IMR-90 (cell line): ENCODE measurements around the gene RAC2. TPM values are rescaled to one million over a fixed set of nuclear protein-coding genes. Genes with fewer than 3 reads are reported as not detected.

Experiments used
- CEBPB ChIP-seq: IDR thresholded peaks from 2 replicates; pipeline ENCODE4 v1.6.1; 2012; ENCODE audit warnings: low read depth, low read length, improper control_type of control experiment
- MAFK ChIP-seq: IDR thresholded peaks from 2 replicates; pipeline ENCODE4 v1.6.1; 2012; ENCODE audit warnings: low read depth, low read length, improper control_type of control experiment
- MXI1 ChIP-seq: IDR thresholded peaks from 2 replicates; pipeline ENCODE4 v1.6.1; 2012; ENCODE audit warnings: low read depth, mild to moderate bottlenecking, low read length, moderate library complexity, borderline replicate concordance
- polyA plus RNA-seq, 3 experiments: library from polyadenylated mRNA; depleted of rRNA; stranded (reverse); fragments of >200 nt; gene quantifications; 2 replicates each; pipeline ENCODE4 v1.2.3, GENCODE V29; 2012; ENCODE audit warnings: low replicate concordance in 1 of 3
- total RNA-seq: library from RNA; depleted of rRNA; stranded (reverse); fragments of >200 nt; gene quantifications from 2 replicates; pipeline ENCODE4 v1.2.3, GENCODE V29; 2012
- TF ChIP-seq, protein P1 (sequence below): fragments of 150-350 bp; IDR thresholded peaks from 2 replicates; pipeline ENCODE4 v1.6.1; 2016; ENCODE audit warnings: low read depth, mild to moderate bottlenecking, low read length, moderate library complexity, borderline replicate concordance

The RAC2 gene
- total and polyA plus RNA-seq, 2 of the 4 experiments (the other 2 are of a cell fraction) = 10.0 to 72.3 TPM

DNA sequence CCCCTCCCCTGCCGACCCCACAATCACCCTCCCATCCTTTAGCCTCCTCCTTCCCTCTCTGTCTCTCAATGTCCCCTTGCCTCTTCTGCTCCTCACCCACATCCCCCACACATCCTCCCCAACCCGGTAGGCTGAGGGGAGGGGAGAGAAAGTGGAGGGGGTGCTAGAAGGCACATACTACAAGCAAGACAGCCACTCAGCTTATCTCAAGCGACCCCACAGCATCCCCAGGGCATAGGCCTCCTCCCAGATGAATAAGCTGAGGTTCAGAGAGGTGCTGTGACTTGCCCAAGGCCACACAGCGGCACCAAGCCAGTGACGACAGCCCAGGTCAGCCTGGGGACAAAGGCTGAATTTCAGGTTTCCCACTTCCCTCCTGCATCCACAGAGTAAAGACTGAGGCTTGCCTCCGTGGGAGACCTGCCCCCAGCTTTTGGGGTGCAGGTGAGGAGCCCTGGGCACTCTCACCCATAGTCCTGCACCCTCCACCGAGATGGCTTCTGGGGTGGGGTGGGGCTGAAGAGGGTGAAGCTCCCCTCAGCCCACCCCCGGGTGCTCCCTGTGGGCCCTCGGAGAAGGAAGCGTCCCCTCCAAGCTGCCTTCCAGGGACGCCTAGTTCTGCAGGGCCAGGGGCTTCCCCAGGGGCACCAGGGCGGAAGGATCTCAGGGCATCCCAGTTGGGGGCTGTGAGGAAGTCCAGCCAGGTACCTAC, 511 bp downstream of the RAC2 start (continued):
- TF ChIP-seq, protein P1, sequence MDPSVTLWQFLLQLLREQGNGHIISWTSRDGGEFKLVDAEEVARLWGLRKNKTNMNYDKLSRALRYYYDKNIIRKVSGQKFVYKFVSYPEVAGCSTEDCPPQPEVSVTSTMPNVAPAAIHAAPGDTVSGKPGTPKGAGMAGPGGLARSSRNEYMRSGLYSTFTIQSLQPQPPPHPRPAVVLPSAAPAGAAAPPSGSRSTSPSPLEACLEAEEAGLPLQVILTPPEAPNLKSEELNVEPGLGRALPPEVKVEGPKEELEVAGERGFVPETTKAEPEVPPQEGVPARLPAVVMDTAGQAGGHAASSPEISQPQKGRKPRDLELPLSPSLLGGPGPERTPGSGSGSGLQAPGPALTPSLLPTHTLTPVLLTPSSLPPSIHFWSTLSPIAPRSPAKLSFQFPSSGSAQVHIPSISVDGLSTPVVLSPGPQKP = no peak
- TF ChIP-seq CEBPB (no peak), MXI1 (no peak), MAFK (no peak)
